OCI-LY7 (cell line): ENCODE results near the gene PPP3CA. TPM values are rescaled to one million over a fixed set of nuclear protein-coding genes. Genes with fewer than 3 reads are reported as not detected.
"Not testable (repeated sequence)": the region's sequence is repeated elsewhere in the genome, so short reads cannot be mapped to it uniquely, and the experiment has no call there.

ENCODE experiments used
- BruUV-seq: library from RNA; stranded (reverse); fragments of 400-500 nt; replicated peaks from 2 replicates; lab custom pipeline; 2021; lab: Mats Ljungman, UMichigan
- CTCF ChIA-PET: fragments of 300-600 bp; sonication (Branson Sonifier 250); formaldehyde crosslinking; loops from one replicate; lab custom pipeline; 2022; ENCODE audit warnings: antibody characterized with exemption; ENCODE audit not compliant: unreplicated experiment; lab: Charles Lee
- POLR2A ChIA-PET: fragments of 300-600 bp; sonication (Branson Sonifier 250); formaldehyde crosslinking; loops from one replicate; lab custom pipeline; 2022; ENCODE audit warnings: antibody characterized with exemption; lab: Charles Lee
- DNase-seq: peaks from one replicate; pipeline ENCODE4 v3.0.0-alpha.2; 2015; ENCODE audit warnings: low spot score
- H2AFZ ChIP-seq: fragments of 200-600 bp; sonication (generic), shearing (Covaris generic); 2 replicates; pipeline ENCODE4 v1.6.1; 2014; ENCODE audit warnings: mild to moderate bottlenecking, antibody characterized with exemption, low read length, moderate library complexity
- H3K27ac ChIP-seq: fragments of 200-600 bp; sonication (generic); 2 replicates; pipeline ENCODE4 v1.5.1; 2014; ENCODE audit warnings: mixed run types, low read depth, mild to moderate bottlenecking, moderate library complexity, low read length, inconsistent platforms; ENCODE audit not compliant: poor library complexity, severe bottlenecking
- H3K36me3 ChIP-seq: fragments of 200-600 bp; sonication (generic); 2 replicates; pipeline ENCODE4 v1.6.1; 2014; ENCODE audit warnings: mild to moderate bottlenecking, antibody characterized with exemption, low read length, moderate library complexity, mixed read lengths; ENCODE audit not compliant: insufficient read depth
- H3K4me1 ChIP-seq: fragments of 200-600 bp; sonication (generic); 2 replicates; pipeline ENCODE4 v1.5.1; 2014; ENCODE audit warnings: mild to moderate bottlenecking, low read length; ENCODE audit not compliant: insufficient read depth, poor library complexity, severe bottlenecking
- H3K4me2 ChIP-seq: fragments of 200-600 bp; sonication (generic); 2 replicates; pipeline ENCODE4 v1.6.1; 2014; ENCODE audit warnings: mild to moderate bottlenecking, low read length
- H3K4me3 ChIP-seq: fragments of 200-600 bp; sonication (generic); 2 replicates; pipeline ENCODE4 v1.5.1; 2014; ENCODE audit warnings: mild to moderate bottlenecking, low read depth, low read length; ENCODE audit not compliant: poor library complexity, severe bottlenecking
- H3K79me2 ChIP-seq: fragments of 200-600 bp; sonication (generic); 2 replicates; pipeline ENCODE4 v1.6.1; 2016; ENCODE audit warnings: low read depth, mild to moderate bottlenecking, low read length, moderate library complexity, mixed read lengths; ENCODE audit not compliant: insufficient read depth
- H3K9me2 ChIP-seq: fragments of 200-600 bp; sonication (generic); 2 replicates; pipeline ENCODE4 v1.6.1; 2016; ENCODE audit warnings: mild to moderate bottlenecking, low read length, mixed read lengths; ENCODE audit not compliant: insufficient read depth
- H3K9me3 ChIP-seq: fragments of 200-600 bp; sonication (generic); 2 replicates; pipeline ENCODE4 v1.6.1; 2014; ENCODE audit warnings: mild to moderate bottlenecking, mixed run types, low read length, mixed read lengths
- H4K20me1 ChIP-seq: fragments of 200-600 bp; sonication (generic); 2 replicates; pipeline ENCODE4 v1.6.1; 2014; ENCODE audit warnings: mild to moderate bottlenecking, antibody characterized with exemption, low read length, moderate library complexity, mixed read lengths; ENCODE audit not compliant: insufficient read depth
- CTCF ChIP-seq: fragments of 200-600 bp; sonication (generic); conservative IDR thresholded peaks from 2 replicates; pipeline ENCODE4 v1.5.1; 2014; ENCODE audit warnings: mild to moderate bottlenecking, antibody characterized with exemption, low read length, moderate library complexity, mixed read lengths
- EZH2phosphoT487 ChIP-seq: fragments of 200-600 bp; sonication (generic); IDR thresholded peaks from 2 replicates; pipeline ENCODE4 v1.6.1; 2018; ENCODE audit warnings: low read depth, borderline replicate concordance, mild to moderate bottlenecking, mixed run types, antibody characterized with exemption, low read length, moderate library complexity, mixed read lengths
- intact Hi-C: fragments of 100-400 bp; cut with micrococcal nuclease; formaldehyde crosslinking; loops from one replicate; pipeline ENCODE4 v1.10.0; 2022; ENCODE audit not compliant: unreplicated experiment
- total RNA-seq, 2 experiments: library from RNA; depleted of rRNA in 1 of 2; stranded (reverse); fragments of >200 nt in 1 of 2; shearing (Covaris generic) in 1 of 2; gene quantifications; 2 replicates each; pipeline ENCODE4 v1.2.3, GENCODE V29; 2014 to 2022

The PPP3CA gene
- total RNA-seq, 2 experiments from 2014 or later, result 9.2 to 13.6 TPM

- TF ChIP-seq CTCF (no peak), EZH2phosphoT487 (no peak)
- no peaks in the 10 kb centered on the region for H3K9me3 ChIP-seq
- peaks cover 22% of the 10 kb centered on the region for H3K4me1 ChIP-seq
- no peak overlapping the region for H3K4me2 ChIP-seq
- no peak for DNase-seq
- BruUV-seq, result no TSS peak
- ChIA-PET CTCF (no interaction called here), POLR2A (interaction anchor here (0.6 to 1.3 kb wide), 5 partner anchors 21 to 54 kb away, joined by 3 to 5 read pairs (median 3); no protein-coding TSS in a partner anchor)
- no peaks in the 10 kb centered on the region for H3K9me2 ChIP-seq
- H3K27ac ChIP-seq, result no peak overlapping the region
- no peaks in the 10 kb centered on the region for H3K36me3 ChIP-seq
- H3K4me3 ChIP-seq, result no peak overlapping the region
- intact Hi-C loops, result loop anchor here (5.0 kb wide), 1 partner anchor 246 kb away; the partner anchor contains the start of gene PPP3CA
- no peak overlapping the region for H2AFZ ChIP-seq
- H4K20me1 ChIP-seq, result no peaks in the 10 kb centered on the region
- no peaks in the 10 kb centered on the region for H3K79me2 ChIP-seq
Observed at GRCh38 chr4:101101072-101101471, 246.3 kb downstream of the PPP3CA start.

- TF ChIP-seq EZH2phosphoT487 (no peak), CTCF (no peak)
- Histone ChIP-seq H3K4me3 (no peak overlapping the region), H4K20me1 (no peaks in the 10 kb centered on the region), H3K36me3 (no peaks in the 10 kb centered on the region), H3K9me3 (no peaks in the 10 kb centered on the region), H3K27ac (no peak overlapping the region), H3K79me2 (no peaks in the 10 kb centered on the region), H2AFZ (no peak overlapping the region), H3K4me2 (no peak overlapping the region), H3K4me1 (peaks cover 11% of the 10 kb centered on the region), H3K9me2 (no peaks in the 10 kb centered on the region)
- no peak for DNase-seq
- ChIA-PET CTCF (no interaction called here), POLR2A (interaction anchor here (0.7 kb wide), 1 partner anchor 11 kb away, joined by 3 read pairs; no protein-coding TSS in a partner anchor)
- intact Hi-C loops, result no loop called here
- BruUV-seq, result no TSS peak
Observed at GRCh38 chr4:101098666-101099400, 248.5 kb downstream of the PPP3CA start.

GRCh38 chr4:101092609-101093008, 254.7 kb downstream of the PPP3CA start:
- H3K4me3 ChIP-seq, H4K20me1 ChIP-seq, CTCF ChIA-PET, H3K27ac ChIP-seq, H3K79me2 ChIP-seq, H3K9me2 ChIP-seq, H2AFZ ChIP-seq, H3K9me3 ChIP-seq, H3K4me1 ChIP-seq, DNase-seq, intact Hi-C loops, H3K4me2 ChIP-seq, H3K36me3 ChIP-seq, BruUV-seq, POLR2A ChIA-PET: not testable (repeated sequence)
